ENCODE data around the gene ZNF85.
"Not testable (repeated sequence)": the region's sequence is repeated elsewhere in the genome, so short reads cannot be mapped to it uniquely, and the experiment has no call there.

ZNF85 gene

GRCh38 chr19:20923077-20923871, at the start of gene ZNF85:
Gene ZNF85, plus strand, starts transcription at chr19:20923251. Its CDS starts 150 bp downstream, at chr19:20923401.
- peak; percentile 75 to 83 for DNase-seq (ENCODE audit: low read depth in 2 of 2)

GRCh38 chr19:20879501-20879900, 43.5 kb upstream of the ZNF85 start:
- no peak for DNase-seq (ENCODE audit: low read depth in 2 of 2)

DNA sequence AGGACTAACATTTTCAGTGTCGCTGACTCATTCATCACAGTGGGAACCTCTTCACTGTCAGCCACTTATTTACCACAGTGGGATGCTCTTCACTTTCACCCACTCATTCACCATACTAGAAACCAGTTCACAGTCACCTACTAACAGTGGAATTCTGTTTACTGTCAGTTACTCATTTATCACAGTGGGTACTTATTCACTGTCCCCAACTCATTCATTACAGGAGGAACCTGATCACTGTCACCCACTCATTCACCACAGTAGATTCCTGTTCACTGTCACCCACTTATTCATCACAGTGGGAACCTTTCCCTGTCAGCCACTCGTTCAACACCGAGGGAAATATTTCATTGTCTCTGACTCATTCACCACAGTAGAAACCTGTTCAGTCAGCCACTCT, 10.1 kb upstream of the ZNF85 start:
- no peak for DNase-seq (ENCODE audit: low read depth in 2 of 2)

DNA sequence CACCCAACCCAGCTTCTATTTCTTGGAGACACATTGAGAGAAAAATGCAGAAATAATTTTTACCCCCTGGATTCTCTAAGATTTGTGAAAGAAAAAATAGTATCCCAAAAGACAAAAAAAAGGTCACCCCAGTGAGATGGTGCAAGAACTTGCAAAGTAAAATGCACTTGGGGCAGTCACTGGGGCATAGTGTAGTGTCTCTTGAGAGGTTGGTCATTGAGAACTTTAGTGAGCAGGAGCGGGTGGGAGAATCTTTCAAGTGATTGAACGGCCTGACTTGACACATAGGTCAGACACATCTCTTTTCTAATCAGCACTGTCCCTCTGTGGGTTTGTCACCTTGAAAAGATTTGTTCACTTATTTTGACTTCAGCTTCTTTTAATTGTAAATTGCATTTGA, 2.4 kb downstream of the ZNF85 start:
- DNase-seq (ENCODE audit: low read depth in 2 of 2): no peak

DNA sequence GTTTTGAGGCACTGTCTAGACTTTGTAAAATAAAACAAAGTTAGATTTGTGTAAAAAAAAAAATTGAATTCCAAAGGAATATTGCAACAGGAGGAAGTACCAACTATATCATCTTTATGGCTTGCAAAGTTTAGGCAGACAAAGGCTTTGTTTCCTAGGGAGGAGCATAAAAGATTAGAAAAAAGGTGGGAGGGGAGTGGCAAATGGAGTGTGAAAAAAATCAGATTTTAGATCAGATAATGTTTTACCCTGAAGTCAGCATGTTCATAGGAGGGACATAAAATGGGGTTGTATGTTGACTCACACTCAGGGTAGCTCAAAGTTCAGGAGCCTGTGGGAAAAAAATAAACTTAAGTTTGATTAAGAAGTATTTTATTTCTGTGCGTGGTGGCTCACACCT, 3.7 kb downstream of the ZNF85 start:
- DNase-seq (ENCODE audit: low read depth in 2 of 2): no peak

DNA sequence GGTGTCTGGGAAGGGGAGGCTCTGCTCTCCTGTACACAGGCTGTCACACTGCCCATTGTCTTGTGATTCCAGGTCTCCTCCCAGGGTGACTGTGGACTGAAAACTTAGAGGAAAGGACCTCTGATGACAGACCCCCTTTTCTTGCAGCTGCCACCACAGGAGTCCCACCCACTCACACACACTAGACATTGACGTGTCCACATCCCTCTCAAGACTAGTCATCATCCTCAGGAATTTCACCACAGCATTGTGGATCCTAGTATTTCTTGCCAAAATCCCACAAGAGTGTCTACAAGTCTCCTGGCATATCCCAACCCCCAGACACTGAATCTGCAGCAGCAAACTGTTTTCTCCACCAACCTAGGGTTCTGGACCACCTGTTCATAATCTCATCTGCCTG, 5.3 kb downstream of the ZNF85 start:
- no peak for DNase-seq (ENCODE audit: low read depth in 2 of 2)

DNA sequence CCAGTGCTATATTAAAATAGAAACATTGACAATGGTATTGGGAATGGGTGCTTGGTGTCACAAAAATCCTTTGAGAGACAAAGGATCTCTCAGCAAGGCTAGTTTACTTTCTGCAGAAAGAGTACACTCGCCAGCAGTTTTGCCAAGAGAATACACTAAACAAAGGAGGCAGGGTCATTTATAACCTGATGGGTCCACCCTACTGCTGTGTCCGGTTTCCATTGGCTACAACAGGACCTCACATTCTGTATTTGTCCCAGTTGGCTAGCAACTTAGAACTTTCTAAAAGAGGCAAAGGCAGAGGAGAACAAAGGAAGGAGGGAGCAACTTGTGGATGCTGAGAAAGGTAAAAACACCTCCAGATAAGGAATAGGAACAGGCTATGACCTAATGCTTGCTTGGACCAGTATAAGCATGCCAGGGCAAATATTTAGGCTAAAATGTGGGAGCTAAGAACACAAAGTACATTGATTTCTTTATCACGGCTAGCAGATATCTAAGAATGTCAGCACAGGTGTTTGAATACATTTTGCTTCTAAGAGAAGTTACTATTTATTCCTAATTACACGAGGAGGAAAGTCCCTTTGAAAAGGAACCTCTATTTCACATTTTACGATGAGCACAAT, 13.4 kb downstream of the ZNF85 start:
- not testable (repeated sequence) for DNase-seq (ENCODE audit: low read depth in 2 of 2)

- DNase-seq (ENCODE audit: low read depth in 2 of 2): not testable (repeated sequence)
Measured at GRCh38 chr19:20952561-20953095, 29.6 kb downstream of the ZNF85 start.

DNA sequence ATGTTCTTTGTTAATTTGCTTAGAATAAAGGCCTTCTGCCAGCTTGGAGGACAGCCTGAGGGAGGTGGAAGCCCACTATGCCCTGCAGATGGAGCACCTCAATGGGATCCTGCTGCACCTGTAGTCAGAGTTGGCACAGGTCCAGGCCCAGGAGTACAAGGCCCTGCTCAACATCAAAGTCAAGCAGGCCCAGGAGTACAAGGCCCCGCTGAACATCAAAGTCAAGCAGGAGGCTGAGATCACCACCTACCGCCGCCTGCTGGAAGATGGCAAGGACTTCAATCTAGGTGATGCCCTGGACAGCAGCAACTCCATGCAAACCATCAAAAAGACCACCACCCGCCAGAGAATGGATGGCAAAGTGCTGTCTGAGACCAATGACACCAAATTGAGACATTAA, 41.7 kb downstream of the ZNF85 start:
- DNase-seq (ENCODE audit: low read depth in 2 of 2): peak in 1 of 2 donors; percentile 1

- no peak for DNase-seq (ENCODE audit: low read depth in 2 of 2)
Measured at GRCh38 chr19:20968092-20968491, 45.0 kb downstream of the ZNF85 start.

- DNase-seq (ENCODE audit: low read depth in 2 of 2): no peak
Measured at GRCh38 chr19:20969498-20969897, 46.4 kb downstream of the ZNF85 start.

GRCh38 chr19:20969898-20970297, 46.8 kb downstream of the ZNF85 start:
- DNase-seq (ENCODE audit: low read depth in 2 of 2): no peak

DNA sequence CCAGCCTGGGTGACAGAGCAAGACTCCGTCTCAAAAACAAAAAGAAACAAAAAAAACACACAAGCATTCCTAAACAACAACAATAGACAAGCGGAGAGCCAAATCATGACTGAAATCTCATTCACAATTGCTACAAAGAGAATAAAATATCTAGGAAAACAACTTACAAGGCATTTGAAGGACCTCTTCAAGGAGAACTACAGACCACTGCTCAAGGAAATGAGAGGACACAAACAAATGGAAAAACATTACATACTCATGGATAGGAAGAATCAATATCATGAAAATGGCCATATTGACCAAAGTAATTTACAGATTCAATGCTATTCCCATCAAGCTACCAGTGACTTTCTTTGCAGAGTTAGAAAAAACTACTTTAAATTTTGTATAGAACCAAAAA, 69.7 kb downstream of the ZNF85 start:
- not testable (repeated sequence) for DNase-seq (ENCODE audit: low read depth in 2 of 2)

DNA sequence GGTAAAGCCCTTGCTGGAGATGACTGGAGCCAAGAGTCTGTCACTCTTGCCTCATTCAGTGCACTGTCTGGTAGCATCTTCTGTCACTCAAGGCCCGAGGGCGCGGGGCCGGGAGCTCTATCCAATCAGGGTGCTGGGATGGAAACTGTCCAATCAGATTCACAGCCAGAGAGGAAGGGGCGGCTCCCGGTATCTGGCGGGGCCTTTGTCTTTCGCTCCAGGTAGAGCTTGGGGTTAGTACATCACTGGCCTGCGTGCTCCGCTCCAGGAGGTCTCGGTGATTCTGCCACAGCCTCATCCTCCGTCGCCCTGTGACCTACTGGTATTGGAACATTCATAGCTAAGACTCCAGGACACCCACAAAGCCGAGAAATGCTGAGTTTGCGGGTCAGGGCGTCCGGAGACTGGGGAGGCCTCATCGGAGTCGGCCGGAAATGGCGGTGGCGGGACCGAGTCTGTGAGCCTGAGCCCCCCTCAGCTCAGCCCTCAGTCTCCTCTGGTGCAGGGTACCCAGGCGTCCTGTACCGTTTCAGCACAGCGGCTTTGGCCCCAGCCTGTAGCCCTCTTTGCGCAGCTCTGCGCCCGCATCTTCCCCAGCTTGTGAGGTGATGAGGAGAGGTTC, 76.8 kb downstream of the ZNF85 start:
- DNase-seq (ENCODE audit: low read depth in 2 of 2): peak; percentile 82 to 85

Data from stimulated activated CD4-positive, alpha-beta T cell treated with anti-CD3 and anti-CD28 coated beads, Interleukin-4, amount 100 ng/mL, for 48 hours (primary cell).